HG03196 (cell line): ENCODE measurements around the gene TTC24.
A peak's percentile ranks its signal among the peaks of the same experiment; 100 is the strongest.

Experiments used
- ATAC-seq: cut with Tn5 transposase; IDR thresholded peaks from one replicate; pipeline ENCODE4 v1.9.1; 2021; ENCODE audit not compliant: unreplicated experiment

The TTC24 gene

GRCh38 chr1:156553860-156554485 lies 25.6 kb upstream of the TTC24 start:
- ATAC-seq = no peak

GRCh38 chr1:156554971-156555370 lies 24.6 kb upstream of the TTC24 start:
- ATAC-seq = no peak

GRCh38 chr1:156555715-156556114 lies 23.8 kb upstream of the TTC24 start:
- no peak for ATAC-seq

- no peak for ATAC-seq
These were observed 23.2 kb upstream of the TTC24 start for GRCh38 chr1:156556354-156556753.

- no peak for ATAC-seq
These were observed 20.3 kb upstream of the TTC24 start for GRCh38 chr1:156559086-156559796.

DNA sequence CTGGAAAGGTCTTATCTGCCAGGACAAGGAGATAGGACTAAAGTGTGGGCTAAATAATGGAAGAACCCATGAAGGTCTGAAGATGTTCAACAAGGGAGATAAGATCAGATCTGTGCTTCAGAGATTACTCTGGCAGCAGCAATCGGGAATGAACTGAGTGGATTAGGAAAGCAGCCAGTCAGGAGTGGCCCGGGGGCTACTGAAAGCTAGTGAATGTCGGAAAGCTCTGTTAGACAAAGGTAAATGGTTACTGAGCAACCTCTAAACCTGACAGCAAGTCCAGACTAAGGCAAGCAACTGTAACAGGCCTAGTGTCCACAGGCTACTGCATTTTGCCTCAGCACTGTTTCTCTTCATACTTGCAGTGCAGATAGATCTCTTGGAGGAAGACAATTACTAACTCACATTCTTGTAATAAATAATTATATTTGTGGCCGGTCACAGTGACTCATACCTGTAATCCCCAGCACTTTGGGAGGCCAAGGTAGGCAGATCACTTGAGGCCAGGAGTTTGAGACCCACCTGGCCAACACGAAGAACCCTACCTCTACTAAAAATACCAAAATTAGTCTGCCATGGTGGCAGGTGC lies 19.6 kb upstream of the TTC24 start:
- ATAC-seq = no peak

DNA sequence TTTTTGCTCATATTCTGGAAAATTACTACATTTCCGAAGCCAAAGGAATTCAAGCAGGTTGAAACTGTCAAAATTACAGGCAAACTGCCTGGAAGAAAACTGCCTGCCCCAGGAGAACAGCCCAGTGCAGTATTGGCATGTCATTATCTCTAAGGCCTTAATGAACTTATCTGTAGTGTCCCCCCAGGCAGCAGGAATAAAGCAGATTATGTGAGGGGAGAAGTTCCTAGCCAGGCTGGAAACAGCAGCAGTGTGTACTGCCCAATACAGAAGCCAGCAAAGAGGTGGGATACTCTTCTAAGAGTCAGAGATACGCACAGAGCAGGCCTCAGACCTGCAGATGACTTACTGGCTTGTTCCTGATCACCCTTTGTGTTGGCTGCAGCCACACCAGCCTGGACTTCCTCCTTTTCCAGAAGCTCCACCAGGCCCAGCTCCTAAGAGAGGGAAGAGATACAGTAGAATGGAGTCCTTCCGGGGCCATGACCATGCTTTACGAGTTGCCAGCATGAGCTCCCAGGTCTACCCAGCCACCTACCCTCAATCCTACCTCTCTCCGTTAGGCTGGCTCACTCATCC lies 18.8 kb upstream of the TTC24 start:
- no peak for ATAC-seq

DNA sequence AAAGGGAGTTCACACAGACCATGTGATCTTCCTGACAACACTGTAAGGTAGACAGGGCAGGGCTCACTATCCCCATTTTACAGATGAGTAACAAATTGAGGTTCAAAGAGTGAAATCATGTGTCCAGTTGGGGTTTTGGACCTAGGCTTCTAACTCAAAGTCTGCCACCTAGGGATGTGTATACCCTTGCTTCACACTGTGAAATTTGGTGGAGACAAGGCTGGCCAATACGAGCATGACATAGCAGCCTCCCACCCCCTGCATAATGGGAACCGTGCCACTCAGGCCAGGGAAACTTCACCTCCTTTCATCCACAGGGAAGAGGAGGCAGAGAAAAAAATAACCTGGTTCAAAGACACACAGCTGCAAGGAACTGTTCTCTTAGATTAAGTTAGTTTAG lies 14.0 kb upstream of the TTC24 start:
- ATAC-seq = no peak

- ATAC-seq = no peak
These were observed 13.1 kb upstream of the TTC24 start for GRCh38 chr1:156566436-156566835.

DNA sequence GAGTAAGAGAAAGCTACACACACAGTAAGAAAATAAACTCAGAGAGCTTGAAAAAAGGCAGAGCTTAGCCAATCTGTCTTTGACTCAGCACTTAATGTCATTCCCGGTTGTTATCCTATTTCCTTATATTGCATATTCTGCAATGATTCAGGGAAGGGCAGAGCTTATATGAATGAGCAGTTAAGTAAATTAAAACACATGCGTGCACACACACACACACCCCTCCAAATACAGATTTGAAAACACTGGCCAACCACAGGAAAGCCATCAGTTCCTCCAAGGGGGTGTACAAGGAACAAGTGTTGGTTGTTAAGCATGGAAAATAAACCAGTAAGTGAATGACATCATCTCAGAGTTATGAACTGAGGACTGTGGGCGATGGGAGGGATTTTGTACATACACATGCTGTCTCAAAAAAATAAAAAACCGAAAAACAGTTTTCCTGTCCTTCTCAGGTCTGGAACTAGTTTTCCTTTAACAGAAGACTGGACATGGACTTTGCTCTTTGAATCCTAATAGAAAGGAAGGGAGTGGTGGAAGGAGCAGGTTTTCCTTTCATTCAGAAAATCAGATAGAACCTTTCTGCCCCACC lies 8.2 kb upstream of the TTC24 start:
- ATAC-seq = no peak

GRCh38 chr1:156571919-156572662 lies 7.4 kb upstream of the TTC24 start, which contains the start of gene IQGAP3:
TSS of gene IQGAP3 (minus strand) at chr1:156572565. CDS start at chr1:156572529, 36 bp downstream.
- ATAC-seq = peak; percentile 73

DNA sequence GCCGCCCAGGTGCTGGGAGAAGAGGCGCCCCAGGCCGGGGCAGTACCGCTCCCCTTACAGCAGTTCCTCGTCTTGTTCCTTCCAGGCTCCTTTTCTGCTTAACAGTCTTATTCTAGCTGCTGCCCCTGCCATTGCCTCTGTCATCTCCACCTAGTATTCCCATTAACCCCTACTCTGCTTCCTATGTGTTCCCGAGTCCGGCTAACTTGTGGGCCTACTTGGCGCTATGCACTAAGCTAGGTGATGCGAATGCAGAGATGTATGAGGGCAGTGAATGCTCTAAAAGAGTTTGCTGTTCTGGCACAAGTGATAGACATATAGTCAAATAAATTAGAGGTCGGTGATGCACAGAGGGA lies 6.9 kb upstream of the TTC24 start:
- no peak for ATAC-seq

DNA sequence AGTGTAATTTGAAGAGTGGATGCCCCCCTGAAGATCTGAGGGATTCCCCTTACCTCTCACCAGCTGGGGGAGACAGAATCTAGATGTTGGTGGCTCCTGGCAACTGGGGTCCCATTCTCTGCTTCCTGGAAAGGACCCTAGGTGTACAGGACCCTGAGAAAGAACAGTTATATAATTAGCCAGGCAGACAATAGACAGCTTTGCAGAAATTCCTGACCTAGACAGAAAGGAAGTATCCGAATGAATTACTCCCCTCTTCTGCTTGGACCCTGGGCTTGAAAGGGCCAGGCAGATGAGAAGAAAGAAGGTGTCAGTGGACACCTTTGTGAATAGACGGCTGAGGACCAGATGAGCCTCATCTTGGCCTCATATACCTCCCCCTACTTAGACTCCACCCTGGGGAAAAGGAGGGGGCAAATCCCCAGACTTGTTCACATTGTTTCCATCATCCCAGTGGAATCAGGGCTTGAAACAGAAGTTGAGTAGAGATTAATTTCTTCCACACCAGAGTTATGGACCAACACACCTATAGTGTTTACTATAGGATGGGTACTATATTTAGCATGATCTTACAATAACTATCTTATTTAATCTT lies 5.4 kb upstream of the TTC24 start:
- no peak for ATAC-seq

GRCh38 chr1:156577550-156577949 lies 2.0 kb upstream of the TTC24 start:
- no peak for ATAC-seq

- ATAC-seq = no peak
These were observed 1.5 kb upstream of the TTC24 start for GRCh38 chr1:156578055-156578454.

DNA sequence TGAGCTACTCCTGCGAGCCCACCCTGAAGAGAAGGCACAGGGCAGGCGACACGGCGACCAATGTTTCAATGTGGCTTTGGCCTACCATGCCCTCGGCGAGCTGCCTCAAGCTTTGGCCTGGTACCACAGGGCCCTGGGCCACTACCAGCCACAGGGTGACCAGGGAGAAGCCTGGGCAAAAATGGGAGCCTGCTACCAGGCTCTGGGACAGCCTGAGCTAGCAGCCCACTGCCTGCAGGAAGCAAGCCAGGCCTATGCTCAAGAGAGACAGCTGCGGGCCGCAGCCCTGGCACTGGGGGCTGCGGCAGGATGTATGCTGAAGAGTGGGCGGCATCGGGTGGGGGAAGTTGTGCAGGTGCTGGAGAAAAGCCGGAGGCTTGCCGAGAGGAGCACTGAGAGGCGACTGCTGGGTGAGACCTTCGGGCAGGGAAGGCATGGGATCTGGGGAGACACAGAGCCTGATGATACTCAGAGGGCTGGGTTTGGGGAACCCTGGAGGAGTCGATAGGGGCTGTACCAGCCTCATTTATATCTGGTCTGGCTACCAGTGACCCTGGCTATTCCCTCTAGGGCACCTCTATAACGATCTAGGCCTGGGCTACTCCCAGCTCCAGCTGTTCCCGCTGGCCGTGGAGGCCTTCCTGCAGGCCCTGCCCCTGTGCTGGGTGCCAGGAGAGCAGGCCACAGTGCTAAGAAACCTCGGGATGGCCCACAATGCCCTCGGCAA lies 2.3 kb downstream of the TTC24 start:
- no peak for ATAC-seq

- ATAC-seq = no peak
These were observed 3.0 kb downstream of the TTC24 start for GRCh38 chr1:156582388-156583017.

DNA sequence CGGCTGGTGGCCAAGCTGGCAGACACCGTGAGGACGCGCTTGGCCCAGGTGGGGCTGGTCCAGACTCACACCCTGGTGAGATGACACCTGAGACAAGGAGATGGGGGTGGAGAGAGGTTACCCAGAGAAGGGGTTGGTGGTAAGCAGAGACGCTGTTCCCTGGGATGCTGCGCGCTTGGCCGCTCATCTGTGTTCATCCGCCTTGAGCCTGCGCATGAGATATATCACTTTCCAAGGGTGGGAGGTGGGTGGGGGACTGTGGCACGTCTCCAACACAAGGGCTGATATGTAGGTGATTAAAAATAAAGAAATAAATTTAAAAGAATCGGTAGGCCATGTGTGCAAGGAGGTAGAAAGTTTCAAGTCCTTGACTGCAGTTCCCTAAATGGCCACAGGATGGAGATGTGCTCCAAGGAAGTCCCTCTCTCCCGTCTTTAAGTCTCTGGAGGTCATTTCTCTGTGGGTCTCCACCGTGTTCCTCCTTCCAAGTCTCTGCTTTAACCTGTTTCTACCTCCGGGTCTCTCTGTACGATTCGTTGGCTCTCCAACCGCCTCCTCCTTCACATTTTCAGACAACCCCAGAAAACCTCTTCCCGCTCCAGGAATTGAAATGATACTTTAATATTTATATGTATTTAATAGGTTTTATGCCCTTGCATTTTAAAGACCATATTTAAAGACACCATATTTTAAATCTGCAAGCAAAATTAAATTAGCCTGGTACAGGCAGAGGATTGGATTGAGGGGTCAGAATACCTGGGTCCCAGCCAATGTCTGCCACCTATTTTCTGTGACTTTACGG lies 4.5 kb downstream of the TTC24 start:
- no peak for ATAC-seq

- no peak for ATAC-seq
These were observed 5.3 kb downstream of the TTC24 start for GRCh38 chr1:156584813-156585212.
